ENCODE data around the gene FBRS.

- TF ChIP-seq CTCF (IDR thresholded peaks at IDR 0.05) (no peak), POLR2AphosphoS5 (IDR thresholded peaks at IDR 0.05) (no peak)
These were observed 20.3 kb downstream of the FBRS start for GRCh38 chr16:30678586-30678970.
